Measurements from ENCODE around the gene KIAA0232.

KIAA0232 gene

DNA sequence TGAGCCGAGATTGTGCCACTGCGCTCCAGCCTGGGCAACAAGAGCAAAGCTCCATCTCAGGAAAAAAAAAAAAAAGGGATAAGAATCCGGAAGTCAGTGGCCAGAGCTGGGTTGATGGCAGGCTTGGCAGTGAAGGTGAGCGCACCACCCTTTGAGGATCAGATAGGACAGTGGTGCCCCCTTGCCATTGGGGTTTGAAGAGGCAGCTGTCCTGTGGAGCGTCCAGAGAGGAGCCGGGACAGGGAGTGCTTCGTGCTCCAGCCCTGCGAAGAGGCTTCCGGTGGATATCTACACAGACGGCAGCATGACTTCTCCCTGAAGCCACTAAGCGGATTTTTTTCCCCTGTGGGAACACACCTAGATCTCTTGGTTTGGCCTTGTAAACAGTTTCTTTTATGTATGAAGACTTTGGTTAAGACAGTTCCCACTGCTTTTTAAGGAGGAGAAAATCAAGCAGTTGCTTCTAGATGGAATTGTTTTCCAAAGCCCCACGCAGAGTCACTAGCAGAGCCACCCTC lies 133.6 kb downstream of the KIAA0232 start:
- no peak overlapping the region for H3K4me3 ChIP-seq (ENCODE audit: low read length)
- H3K4me1 ChIP-seq (ENCODE audit: insufficient read depth, low read length): peaks cover under 1% of the 10 kb centered on the region
- no peak overlapping the region for H2AFZ ChIP-seq (ENCODE audit: low read depth, low read length)
- H3K9me3 ChIP-seq (ENCODE audit: low read length): no peaks in the 10 kb centered on the region
- H3K27me3 ChIP-seq (ENCODE audit: insufficient read depth, low read length): no peaks in the 10 kb centered on the region
- H3K36me3 ChIP-seq (ENCODE audit: insufficient read depth, low read length): no peaks in the 10 kb centered on the region

DNA sequence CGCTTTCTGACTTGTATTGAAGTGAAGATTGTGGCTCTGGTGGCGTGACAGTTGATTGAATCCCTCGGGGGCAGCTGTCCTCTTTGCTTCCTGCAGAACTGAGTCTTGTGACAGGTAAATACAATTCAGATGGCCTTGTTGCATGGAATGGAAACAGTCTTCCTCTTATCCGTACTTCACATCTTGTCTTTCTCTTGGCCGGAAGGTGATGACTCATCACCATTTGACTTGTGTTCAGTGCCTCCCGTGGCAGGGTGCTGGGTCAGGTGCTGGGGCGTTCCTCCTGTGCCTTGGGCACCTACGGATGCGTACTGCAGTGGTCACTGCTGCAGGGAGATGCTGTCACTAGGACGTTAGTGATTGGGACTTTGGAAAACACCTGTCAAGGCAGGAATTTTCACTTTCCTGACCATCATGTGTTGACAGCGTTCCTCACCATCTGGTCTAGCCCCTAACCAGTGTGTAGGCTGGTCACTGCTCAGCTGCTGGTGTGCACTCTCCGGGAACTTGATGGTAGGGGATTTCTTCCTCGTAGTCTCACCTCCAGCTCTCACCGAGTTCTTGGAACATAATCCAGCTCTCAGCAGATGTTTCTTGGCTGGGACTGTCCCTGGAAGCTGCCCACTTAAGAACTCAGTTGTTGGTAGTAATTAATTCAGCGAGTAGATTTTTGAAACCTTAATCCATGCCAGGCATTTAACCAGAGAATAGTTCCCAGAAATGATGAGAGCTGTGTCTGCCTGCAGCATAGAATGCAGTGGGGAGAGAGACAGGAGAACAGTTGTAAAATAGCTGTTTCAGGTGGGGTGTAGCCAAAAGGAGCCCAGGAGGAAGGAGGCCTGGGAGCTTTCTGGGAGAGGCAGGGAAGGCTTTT lies 134.3 kb downstream of the KIAA0232 start:
- H3K9me3 ChIP-seq (ENCODE audit: low read length): no peaks in the 10 kb centered on the region
- no peaks in the 10 kb centered on the region for H3K36me3 ChIP-seq (ENCODE audit: insufficient read depth, low read length)
- no peak overlapping the region for H2AFZ ChIP-seq (ENCODE audit: low read depth, low read length)
- no peaks in the 10 kb centered on the region for H3K4me1 ChIP-seq (ENCODE audit: insufficient read depth, low read length)
- H3K4me3 ChIP-seq (ENCODE audit: low read length): no peak overlapping the region
- no peaks in the 10 kb centered on the region for H3K27me3 ChIP-seq (ENCODE audit: insufficient read depth, low read length)

DNA sequence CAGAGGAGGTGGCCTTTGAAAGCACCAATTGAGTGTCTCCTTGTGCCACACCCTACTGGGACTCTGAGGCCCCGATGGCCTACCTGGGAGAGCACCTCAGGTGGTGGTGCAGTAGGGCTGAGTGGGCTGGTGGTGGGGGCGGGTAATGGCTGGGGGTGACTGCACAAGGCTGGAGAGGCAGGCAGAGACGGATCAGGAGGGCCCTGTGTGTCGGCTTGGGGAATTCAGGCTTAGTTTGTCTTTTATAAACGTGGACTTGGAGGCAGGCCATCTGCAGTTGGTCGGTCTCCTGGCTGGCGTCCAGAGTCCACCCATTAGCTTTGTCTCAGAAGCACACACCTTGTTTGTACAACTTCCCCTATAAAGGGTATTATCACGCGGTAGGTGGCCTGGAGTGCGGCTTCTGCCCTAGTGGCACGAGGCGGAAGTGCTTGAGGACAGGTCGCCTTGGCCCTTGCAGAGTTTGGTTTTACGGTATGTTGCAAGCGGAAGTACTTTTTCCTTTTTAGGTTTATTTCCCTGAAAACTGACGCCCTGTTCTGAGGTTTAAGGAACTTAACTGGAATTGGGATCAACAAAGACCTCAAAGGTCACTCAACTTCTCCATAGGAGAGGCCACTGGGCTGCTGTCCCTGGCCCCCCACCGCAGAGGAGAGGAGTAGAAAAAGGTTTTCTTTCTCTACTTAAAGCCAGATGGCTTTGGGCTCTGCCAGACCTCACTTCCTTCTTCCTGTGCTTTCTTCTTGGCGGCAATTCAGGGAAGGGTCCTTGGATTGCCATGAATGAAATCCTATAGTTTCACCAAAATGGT lies 135.1 kb downstream of the KIAA0232 start:
- Histone ChIP-seq H3K27me3 (ENCODE audit: insufficient read depth, low read length) (no peaks in the 10 kb centered on the region), H2AFZ (ENCODE audit: low read depth, low read length) (no peak overlapping the region), H3K9me3 (ENCODE audit: low read length) (no peaks in the 10 kb centered on the region), H3K36me3 (ENCODE audit: insufficient read depth, low read length) (no peaks in the 10 kb centered on the region), H3K4me3 (ENCODE audit: low read length) (no peak overlapping the region), H3K4me1 (ENCODE audit: insufficient read depth, low read length) (no peaks in the 10 kb centered on the region)

DNA sequence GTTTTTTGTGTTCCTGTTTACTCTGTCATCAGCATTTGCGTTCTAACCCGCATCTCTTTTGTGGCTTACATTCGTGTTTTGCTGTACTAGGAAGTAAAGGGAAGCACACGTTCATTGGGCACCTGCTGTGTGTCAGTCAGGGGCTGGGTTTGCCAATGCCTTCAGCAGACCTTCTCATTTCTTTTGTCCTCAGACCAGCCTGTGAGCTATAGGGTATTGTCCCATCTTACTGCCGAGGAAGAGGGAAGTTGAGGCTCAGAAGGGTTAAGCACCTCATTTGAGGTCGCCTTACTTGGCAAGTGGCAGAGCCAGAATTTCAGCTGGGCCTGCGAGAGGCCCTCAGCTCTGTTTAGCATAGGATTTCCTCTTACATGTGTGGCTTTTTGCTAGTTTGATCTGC lies 135.8 kb downstream of the KIAA0232 start:
- Histone ChIP-seq H3K27me3 (ENCODE audit: insufficient read depth, low read length) (no peaks in the 10 kb centered on the region), H3K4me1 (ENCODE audit: insufficient read depth, low read length) (no peaks in the 10 kb centered on the region), H3K4me3 (ENCODE audit: low read length) (no peak overlapping the region), H3K36me3 (ENCODE audit: insufficient read depth, low read length) (peaks cover 3% of the 10 kb centered on the region), H3K9me3 (ENCODE audit: low read length) (no peaks in the 10 kb centered on the region), H2AFZ (ENCODE audit: low read depth, low read length) (no peak overlapping the region)

DNA sequence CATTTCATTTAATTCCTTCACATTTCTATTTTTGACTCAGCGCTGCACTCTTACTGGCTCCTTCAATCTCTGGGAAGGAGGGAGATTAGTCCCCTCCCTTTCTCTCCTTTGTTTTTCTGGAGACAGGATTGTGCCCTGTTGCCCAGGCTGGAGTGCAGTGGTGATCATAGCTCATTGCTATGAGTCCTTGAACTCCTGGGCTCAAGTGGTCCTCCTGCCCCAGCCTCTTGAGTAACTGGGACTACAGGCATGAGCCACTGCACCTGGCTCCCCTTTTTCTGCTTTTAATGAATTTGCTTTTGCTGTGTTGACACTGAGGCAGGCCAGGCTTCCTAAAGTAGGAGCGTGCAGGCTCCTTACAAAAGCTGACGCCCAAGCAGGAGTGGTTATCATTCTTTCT lies 137.6 kb downstream of the KIAA0232 start:
- peaks cover 5% of the 10 kb centered on the region for H3K9me3 ChIP-seq (ENCODE audit: low read length)
- H3K4me3 ChIP-seq (ENCODE audit: low read length): no peak overlapping the region
- H2AFZ ChIP-seq (ENCODE audit: low read depth, low read length): no peak overlapping the region
- no peaks in the 10 kb centered on the region for H3K4me1 ChIP-seq (ENCODE audit: insufficient read depth, low read length)
- H3K27me3 ChIP-seq (ENCODE audit: insufficient read depth, low read length): no peaks in the 10 kb centered on the region
- H3K36me3 ChIP-seq (ENCODE audit: insufficient read depth, low read length): peaks cover 19% of the 10 kb centered on the region

DNA sequence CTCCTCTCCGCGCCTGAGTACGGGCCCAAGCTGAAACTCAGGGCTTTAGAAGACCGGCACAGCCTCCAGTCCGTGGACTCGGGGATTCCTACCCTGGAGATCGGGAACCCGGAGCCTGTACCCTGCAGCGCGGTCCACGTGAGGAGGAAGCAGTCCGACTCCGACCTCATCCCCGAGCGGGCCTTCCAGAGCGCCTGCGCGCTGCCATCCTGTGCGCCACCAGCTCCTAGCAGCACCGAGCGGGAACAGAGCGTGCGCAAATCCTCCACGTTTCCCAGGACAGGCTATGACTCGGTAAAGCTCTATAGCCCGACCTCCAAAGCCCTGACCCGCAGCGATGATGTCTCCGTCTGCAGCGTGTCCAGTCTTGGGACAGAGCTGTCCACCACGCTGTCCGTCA lies 141.0 kb downstream of the KIAA0232 start:
- Histone ChIP-seq H3K9me3 (ENCODE audit: low read length) (peaks cover 5% of the 10 kb centered on the region), H3K27me3 (ENCODE audit: insufficient read depth, low read length) (no peaks in the 10 kb centered on the region), H3K4me3 (ENCODE audit: low read length) (no peak overlapping the region), H3K36me3 (ENCODE audit: insufficient read depth, low read length) (peaks cover 21% of the 10 kb centered on the region), H3K4me1 (ENCODE audit: insufficient read depth, low read length) (no peaks in the 10 kb centered on the region), H2AFZ (ENCODE audit: low read depth, low read length) (no peak overlapping the region)

DNA sequence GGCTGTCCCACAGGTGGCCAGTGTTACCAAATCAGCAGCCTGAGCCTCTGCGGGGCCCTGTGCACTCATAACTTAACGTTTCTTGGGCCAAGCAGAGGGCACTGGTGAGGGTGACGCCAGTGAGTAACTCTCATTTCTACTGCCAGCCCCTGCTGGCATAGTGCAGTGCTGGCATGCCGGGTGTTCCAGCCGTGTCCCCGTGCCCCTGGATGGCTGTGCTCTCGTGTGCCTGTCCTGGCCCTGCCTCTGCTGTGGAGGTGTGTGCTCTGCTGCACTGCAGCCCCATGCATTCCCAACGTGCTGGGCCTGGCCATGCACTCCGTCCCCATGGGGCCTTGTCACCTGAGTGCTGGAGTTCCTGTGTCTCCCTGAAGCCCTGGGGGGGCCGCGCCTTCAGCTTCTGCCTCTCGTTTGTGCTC lies 141.8 kb downstream of the KIAA0232 start:
- Histone ChIP-seq H2AFZ (ENCODE audit: low read depth, low read length) (no peak overlapping the region), H3K27me3 (ENCODE audit: insufficient read depth, low read length) (no peaks in the 10 kb centered on the region), H3K36me3 (ENCODE audit: insufficient read depth, low read length) (peaks cover 21% of the 10 kb centered on the region), H3K4me3 (ENCODE audit: low read length) (no peak overlapping the region), H3K9me3 (ENCODE audit: low read length) (peaks cover 5% of the 10 kb centered on the region), H3K4me1 (ENCODE audit: insufficient read depth, low read length) (peaks cover 2% of the 10 kb centered on the region)

DNA sequence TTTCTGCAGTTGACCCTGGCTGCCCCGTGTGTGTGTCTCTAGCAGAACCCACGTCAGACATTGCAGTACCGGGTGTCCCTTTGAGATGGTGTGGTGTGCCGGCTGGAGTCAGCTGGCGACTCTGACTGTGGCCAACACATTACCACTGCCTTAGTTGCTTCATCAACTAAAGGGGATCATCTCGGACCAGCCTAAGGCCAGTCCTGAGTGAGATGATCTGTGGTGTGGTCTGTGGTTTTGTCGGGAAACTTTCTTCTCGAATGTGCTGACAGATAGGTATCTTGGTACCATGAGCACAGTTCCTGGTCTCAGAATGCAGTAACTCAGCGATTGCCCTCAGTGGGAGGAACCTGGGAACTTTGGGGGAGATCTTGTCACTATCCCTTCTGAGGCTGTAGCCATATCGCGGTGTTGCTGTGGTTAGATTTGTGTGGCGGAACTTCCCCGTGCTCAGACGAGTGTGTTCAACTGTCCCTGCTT lies 142.9 kb downstream of the KIAA0232 start:
- Histone ChIP-seq H2AFZ (ENCODE audit: low read depth, low read length) (no peak overlapping the region), H3K27me3 (ENCODE audit: insufficient read depth, low read length) (no peaks in the 10 kb centered on the region), H3K36me3 (ENCODE audit: insufficient read depth, low read length) (peaks cover 21% of the 10 kb centered on the region), H3K4me3 (ENCODE audit: low read length) (no peak overlapping the region), H3K4me1 (ENCODE audit: insufficient read depth, low read length) (peaks cover 10% of the 10 kb centered on the region), H3K9me3 (ENCODE audit: low read length) (peaks cover 5% of the 10 kb centered on the region)

DNA sequence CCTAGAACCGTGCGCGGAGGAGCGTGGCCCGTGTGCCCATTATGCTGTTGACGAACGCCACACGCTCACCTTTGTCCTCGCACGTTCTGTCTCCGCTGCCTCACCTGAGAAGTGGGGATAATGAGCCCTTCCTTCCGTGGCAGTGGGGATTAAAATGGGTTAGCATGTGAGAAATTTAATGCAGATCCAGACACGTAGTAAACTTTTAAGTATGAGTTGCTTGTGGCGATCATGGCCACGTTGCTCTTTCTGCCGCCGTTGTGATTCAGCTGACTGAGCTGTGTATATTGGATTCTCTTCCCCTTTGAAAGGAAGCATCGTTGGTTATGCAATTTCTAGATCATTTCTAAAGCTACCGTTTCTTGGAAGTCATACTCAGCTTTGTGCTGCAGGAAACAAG lies 143.6 kb downstream of the KIAA0232 start:
- no peak overlapping the region for H2AFZ ChIP-seq (ENCODE audit: low read depth, low read length)
- no peak overlapping the region for H3K4me3 ChIP-seq (ENCODE audit: low read length)
- peaks cover 21% of the 10 kb centered on the region for H3K36me3 ChIP-seq (ENCODE audit: insufficient read depth, low read length)
- H3K4me1 ChIP-seq (ENCODE audit: insufficient read depth, low read length): peaks cover 10% of the 10 kb centered on the region
- no peaks in the 10 kb centered on the region for H3K27me3 ChIP-seq (ENCODE audit: insufficient read depth, low read length)
- H3K9me3 ChIP-seq (ENCODE audit: low read length): peaks cover 5% of the 10 kb centered on the region

DNA sequence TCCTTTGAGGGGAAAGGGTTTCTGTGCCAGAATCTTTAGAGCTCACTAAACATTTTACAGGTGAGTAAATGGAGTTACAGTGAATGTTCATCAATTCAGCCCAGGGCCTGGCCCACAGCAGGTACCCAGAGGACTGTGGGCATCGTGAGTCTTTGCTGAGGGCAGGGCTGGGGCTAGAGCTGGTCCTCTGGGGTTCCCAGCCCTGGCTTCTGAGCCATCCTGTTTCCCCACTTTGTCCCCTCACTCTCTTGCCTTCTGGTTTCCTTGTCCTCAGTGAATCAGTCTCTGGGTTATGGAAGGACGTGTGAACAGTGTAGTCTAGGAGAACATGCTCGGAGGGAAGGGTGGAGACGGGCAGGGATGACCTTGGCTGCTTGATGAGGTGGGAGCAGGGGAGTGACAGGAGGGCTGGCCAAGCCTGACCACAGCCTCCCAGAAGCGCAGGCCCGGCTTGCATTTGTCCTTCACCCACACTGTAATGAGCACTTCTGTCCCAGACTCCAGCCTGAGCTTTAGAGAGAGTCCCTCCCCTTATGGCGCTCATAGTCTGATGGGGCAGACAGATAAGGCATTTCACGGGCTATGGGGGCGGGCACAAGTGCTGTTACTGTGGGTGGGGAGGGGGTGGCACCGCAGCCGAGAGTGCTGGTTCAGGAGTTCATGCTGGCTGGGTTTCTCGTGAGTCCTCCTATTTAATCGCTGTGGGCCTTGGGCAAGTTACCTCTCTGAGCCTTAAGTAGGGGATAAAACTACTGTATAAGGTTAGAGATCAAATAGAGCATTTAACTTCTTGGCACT lies 144.4 kb downstream of the KIAA0232 start:
- Histone ChIP-seq H3K9me3 (ENCODE audit: low read length) (peaks cover 6% of the 10 kb centered on the region), H2AFZ (ENCODE audit: low read depth, low read length) (no peak overlapping the region), H3K4me3 (ENCODE audit: low read length) (no peak overlapping the region), H3K36me3 (ENCODE audit: insufficient read depth, low read length) (peaks cover 21% of the 10 kb centered on the region), H3K4me1 (ENCODE audit: insufficient read depth, low read length) (peaks cover 10% of the 10 kb centered on the region), H3K27me3 (ENCODE audit: insufficient read depth, low read length) (no peaks in the 10 kb centered on the region)

DNA sequence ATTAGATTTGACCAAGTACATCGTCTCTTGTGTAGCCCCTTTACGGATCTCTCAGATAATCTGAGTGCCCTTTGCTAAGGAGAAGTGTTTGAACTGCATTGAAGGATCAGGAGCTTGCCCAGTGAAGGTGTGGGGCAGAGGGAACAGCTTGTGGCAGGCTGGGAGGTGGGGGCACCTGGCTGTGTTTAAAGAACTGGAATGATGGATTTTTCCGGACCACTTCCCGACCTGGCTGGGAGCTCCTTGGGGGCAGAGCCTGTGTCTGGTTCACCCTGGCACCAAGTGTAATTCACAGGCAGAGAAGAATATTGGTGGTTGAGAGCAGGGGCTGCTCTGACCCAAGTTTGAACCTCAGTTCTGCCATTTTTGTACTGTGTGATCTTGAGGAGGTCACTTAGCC lies 145.6 kb downstream of the KIAA0232 start:
- Histone ChIP-seq H3K36me3 (ENCODE audit: insufficient read depth, low read length) (peaks cover 21% of the 10 kb centered on the region), H3K27me3 (ENCODE audit: insufficient read depth, low read length) (no peaks in the 10 kb centered on the region), H3K9me3 (ENCODE audit: low read length) (peaks cover 12% of the 10 kb centered on the region), H3K4me3 (ENCODE audit: low read length) (no peak overlapping the region), H3K4me1 (ENCODE audit: insufficient read depth, low read length) (peaks cover 10% of the 10 kb centered on the region), H2AFZ (ENCODE audit: low read depth, low read length) (no peak overlapping the region)

DNA sequence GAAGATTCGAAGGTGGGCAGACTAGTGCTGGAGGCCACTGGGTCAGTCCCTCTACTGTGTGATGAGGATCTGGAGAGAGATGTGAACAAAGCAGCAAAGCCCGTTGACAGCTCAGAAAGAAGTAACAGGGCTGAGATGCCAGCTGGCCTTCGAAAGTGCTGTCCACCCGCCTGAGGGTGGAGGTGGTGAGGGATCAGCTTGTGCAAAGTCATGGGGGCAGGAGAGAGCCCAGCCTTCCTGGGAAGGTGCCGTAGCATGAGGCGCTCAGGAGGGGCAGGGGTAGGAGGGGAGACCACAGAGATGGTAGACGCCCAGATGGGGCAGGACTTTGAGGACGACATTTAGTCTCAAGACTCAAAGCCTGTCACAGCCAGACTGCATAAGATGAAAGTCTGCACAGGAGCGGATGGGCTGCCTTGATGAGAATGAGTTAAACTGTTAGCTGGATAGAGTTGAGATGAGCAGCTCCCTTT lies 146.8 kb downstream of the KIAA0232 start:
- Histone ChIP-seq H3K4me1 (ENCODE audit: insufficient read depth, low read length) (peaks cover 10% of the 10 kb centered on the region), H3K9me3 (ENCODE audit: low read length) (peaks cover 12% of the 10 kb centered on the region), H3K36me3 (ENCODE audit: insufficient read depth, low read length) (peaks cover 8% of the 10 kb centered on the region), H2AFZ (ENCODE audit: low read depth, low read length) (no peak overlapping the region), H3K4me3 (ENCODE audit: low read length) (no peak overlapping the region), H3K27me3 (ENCODE audit: insufficient read depth, low read length) (no peaks in the 10 kb centered on the region)

Measured in neuron (in vitro differentiated cells).